Colonic mucosa (tissue), 4 donors: ENCODE data around the gene ETV7. TPM values are rescaled to one million over a fixed set of nuclear protein-coding genes. Genes with fewer than 3 reads are reported as not detected.

Experiments used
- DNase-seq: peaks from one replicate; pipeline ENCODE4 v3.0.0-alpha.2; 2020
- H3K27ac ChIP-seq: fragments of 200-600 bp; one replicate; pipeline ENCODE4 v1.8.0; 2021
- H3K27me3 ChIP-seq: fragments of 200-600 bp; one replicate; pipeline ENCODE4 v1.8.0; 2021
- H3K36me3 ChIP-seq: fragments of 200-600 bp; one replicate; pipeline ENCODE4 v1.8.0; 2021
- H3K4me1 ChIP-seq: fragments of 200-600 bp; one replicate; pipeline ENCODE4 v1.8.0; 2021; ENCODE audit warnings: mild to moderate bottlenecking
- H3K4me3 ChIP-seq: fragments of 200-600 bp; one replicate; pipeline ENCODE4 v1.8.0; 2021
- H3K9ac ChIP-seq, 2 donors: one replicate each; pipeline ENCODE4 v1.7.0; 2013; ENCODE audit warnings: control low read depth in 2 of 2, low read depth in 2 of 2, low read length in 2 of 2
- H3K9me3 ChIP-seq: fragments of 200-600 bp; one replicate; pipeline ENCODE4 v1.8.0; 2021
- CTCF ChIP-seq: fragments of 200-600 bp; IDR thresholded peaks from one replicate; pipeline ENCODE4 v1.8.0; 2022; ENCODE audit warnings: antibody characterized with exemption, mild to moderate bottlenecking
- intact Hi-C: fragments of 100-400 bp; cut with DNase I; formaldehyde crosslinking; loops from one replicate; pipeline ENCODE4 v1.14.1; 2022
- total RNA-seq, 2 donors: library from RNA; stranded (reverse); fragmentation: NEBNext Ultra II Directional in 1 of 2; extraction: Animal tissue kit (Norgen Biotek cat#: 25700) in 1 of 2; gene quantifications; one replicate each; pipeline ENCODE4 v1.2.1, GENCODE V29; 2021
- donor health status: healthy.
- donor health status: DM: no; HTN: no; CAD: no.
- donor health status: DM: no; HTN: no; CAD: no.

ETV7 gene
- total RNA-seq, 2 donors from 2014 or later: 2.9 to 4.5 TPM

- H3K4me3 ChIP-seq: no peak overlapping the region
- TF ChIP-seq CTCF: no peak
- H3K36me3 ChIP-seq: no peaks in the 10 kb centered on the region
- no peaks in the 10 kb centered on the region for H3K9me3 ChIP-seq
- H3K27me3 ChIP-seq: no peaks in the 10 kb centered on the region
- intact Hi-C loops: no loop called here
- no peak overlapping the region for H3K9ac ChIP-seq
- no peaks in the 10 kb centered on the region for H3K4me1 ChIP-seq
- H3K27ac ChIP-seq: no peak overlapping the region
- no peak for DNase-seq
Measured at GRCh38 chr6:36374972-36375371, 12.5 kb downstream of the ETV7 start.

GRCh38 chr6:36374194-36374593 is 13.3 kb downstream of the ETV7 start:
- no peak overlapping the region for H3K4me3 ChIP-seq
- H3K36me3 ChIP-seq: no peaks in the 10 kb centered on the region
- intact Hi-C loops: no loop called here
- no peak overlapping the region for H3K27ac ChIP-seq
- H3K27me3 ChIP-seq: no peaks in the 10 kb centered on the region
- no peak for DNase-seq
- no peak overlapping the region for H3K9ac ChIP-seq
- no peak for TF ChIP-seq CTCF
- H3K4me1 ChIP-seq: no peaks in the 10 kb centered on the region
- H3K9me3 ChIP-seq: no peaks in the 10 kb centered on the region

- TF ChIP-seq CTCF: no peak
- intact Hi-C loops: no loop called here
- no peak for DNase-seq
Measured at GRCh38 chr6:36373368-36374019, 14.0 kb downstream of the ETV7 start.

GRCh38 chr6:36372088-36372487 is 15.4 kb downstream of the ETV7 start:
- Histone ChIP-seq H3K9ac (no peak overlapping the region), H3K9me3 (no peaks in the 10 kb centered on the region), H3K36me3 (no peaks in the 10 kb centered on the region), H3K4me3 (no peak overlapping the region), H3K4me1 (no peaks in the 10 kb centered on the region), H3K27me3 (no peaks in the 10 kb centered on the region), H3K27ac (no peak overlapping the region)
- no peak for DNase-seq
- no peak for TF ChIP-seq CTCF
- intact Hi-C loops: no loop called here

More at GRCh38 chr6:36373368-36374019, 14.0 kb downstream of the ETV7 start:
- no peaks in the 10 kb centered on the region for H3K9me3 ChIP-seq
- no peaks in the 10 kb centered on the region for H3K4me1 ChIP-seq
- H3K9ac ChIP-seq: no peak overlapping the region
- H3K27me3 ChIP-seq: no peaks in the 10 kb centered on the region
- H3K4me3 ChIP-seq: no peak overlapping the region
- H3K36me3 ChIP-seq: no peaks in the 10 kb centered on the region
- H3K27ac ChIP-seq: no peak overlapping the region

GRCh38 chr6:36371211-36371610 is 16.3 kb downstream of the ETV7 start:
- Histone ChIP-seq H3K27me3 (no peaks in the 10 kb centered on the region), H3K36me3 (no peaks in the 10 kb centered on the region), H3K4me3 (no peak overlapping the region), H3K9ac (no peak overlapping the region), H3K9me3 (no peaks in the 10 kb centered on the region), H3K4me1 (no peaks in the 10 kb centered on the region), H3K27ac (no peak overlapping the region)
- no peak for DNase-seq
- intact Hi-C loops: no loop called here
- no peak for TF ChIP-seq CTCF
